Adrenal gland (tissue), 12 donors: ENCODE results near the gene MRPL36. TPM values are rescaled to one million over a fixed set of nuclear protein-coding genes. Genes with fewer than 3 reads are reported as not detected.

Source experiments
- DNase-seq, 7 donors: peaks; one replicate each; pipeline ENCODE4 v3.0.0-alpha.2; 2019 to 2020
- H3K27ac ChIP-seq, 5 donors: fragments of 200-600 bp; sonication (generic) in 4 of 5; 1 replicate in 3 of 5; 2 replicates in 2 of 5; pipeline versions ENCODE4 v1.5.1 to v1.8.0; 2016 to 2020; ENCODE audit warnings: mild to moderate bottlenecking in 1 of 5
- H3K27me3 ChIP-seq: fragments of 200-600 bp; 2 replicates; pipeline ENCODE4 v1.8.0; 2021
- H3K36me3 ChIP-seq, 2 donors: fragments of 200-600 bp; replicated peaks in 1 of 2; 1 replicate in 1 of 2; 2 replicates in 1 of 2; pipeline versions ENCODE4 v1.5.1 to v1.8.0; 2018 to 2022
- H3K4me1 ChIP-seq, 2 donors: fragments of 200-600 bp; replicated peaks in 1 of 2; 1 replicate in 1 of 2; 2 replicates in 1 of 2; pipeline versions ENCODE4 v1.5.1 to v1.8.0; 2018 to 2021
- H3K4me3 ChIP-seq, 4 donors: fragments of 200-600 bp; sonication (generic) in 3 of 4; one replicate each; pipeline ENCODE4 v1.5.1; 2016 to 2018
- H3K9me3 ChIP-seq, 3 donors: fragments of 200-600 bp; sonication (generic) in 1 of 3; replicated peaks in 1 of 3; 1 replicate in 2 of 3; 2 replicates in 1 of 3; pipeline versions ENCODE4 v1.5.1 to v1.8.0; 2016 to 2021
- CTCF ChIP-seq, 6 experiments: fragments of 450-650 bp in 4 of 6; fragments of 200-600 bp in 2 of 6; sonication (generic) in 1 of 6; IDR thresholded peaks; 1 replicate in 5 of 6; 2 replicates in 1 of 6; pipeline versions ENCODE4 v1.5.1 to v1.8.0; 2016 to 2021; ENCODE audit warnings: antibody characterized with exemption in 6 of 6, mild to moderate bottlenecking in 2 of 6, moderate library complexity in 1 of 6
- POLR2A ChIP-seq, 2 donors: fragments of 450-650 bp; IDR thresholded peaks; one replicate each; pipeline ENCODE4 v1.6.1; 2017; ENCODE audit warnings: antibody characterized with exemption in 2 of 2, mild to moderate bottlenecking in 2 of 2, moderate library complexity in 1 of 2
- WGBS, 4 donors: extraction: QIAGEN DNeasy Blood & Tissue Kit in 2 of 4; methylation state at CpG; one replicate each; pipeline versions ENCODE4 v1.1.5 to v1.1.7; 2013 to 2017; 5-methylcytosine and 5-hydroxymethylcytosine counted together
- intact Hi-C, 2 donors: fragments of 100-400 bp; cut with DNase I; formaldehyde crosslinking; loops; one replicate each; pipeline versions ENCODE4 v1.14.1 to v1.15.0; 2022 to 2023
- polyA plus RNA-seq, 3 donors: library from polyadenylated mRNA; stranded (reverse); fragments of 200-250 nt in 2 of 3; fragments of 350-450 nt in 1 of 3; fragmentation: Illumina TruSeq in 1 of 3; extraction: RNeasy Lipid Tissue Mini Kit (QIAGEN cat#74804) in 1 of 3; gene quantifications; one replicate each; pipeline ENCODE4 v1.2.3, GENCODE V29; 2013 to 2014
- total RNA-seq, 9 donors: library from RNA; depleted of rRNA in 4 of 9; stranded (reverse); fragments of >200 nt in 4 of 9; fragments of 120-200 nt in 1 of 9; fragmentation: NEBNext Ultra II Directional in 1 of 9; extraction: Animal tissue kit (Norgen Biotek cat#: 25700) in 1 of 9; gene quantifications; one replicate each; pipeline versions ENCODE4 v1.1.0 to v1.2.4, GENCODE V29; 2013 to 2023
- donor health status: healthy with polysubstance abuse.
- donor health status: Bipolar disorder and iron deficiency.
- donor health status: DM: yes; HTN: yes; CAD: no.
- donor health status: DM: no; HTN: no; CAD: no.
- donor health status: DM: no; HTN: no; CAD: no.
- donor health status: DM: yes; HTN: yes; CAD: no.

MRPL36 gene
- total and polyA plus RNA-seq, 12 donors: 23.3 to 97.4 (median 61.3) TPM

GRCh38 chr5:1770443-1770802 lies 29.2 kb downstream of the MRPL36 start:
- Histone ChIP-seq H3K36me3 (no peaks in the 10 kb centered on the region), H3K27me3 (no peaks in the 10 kb centered on the region), H3K27ac (no peak overlapping the region), H3K9me3 (no peaks in the 10 kb centered on the region), H3K4me3 (no peak overlapping the region), H3K4me1 (no peaks in the 10 kb centered on the region)
- no peak for DNase-seq
- TF ChIP-seq POLR2A (IDR thresholded peaks at IDR 0.05): no peak
- intact Hi-C loops: no loop called here
- 49 to 64% (median 62%) methylated on average over 6 of the region's 6 CpGs for WGBS, 4 donors

GRCh38 chr5:1769752-1770442 lies 29.7 kb downstream of the MRPL36 start:
- DNase-seq: no peak
- no peak for TF ChIP-seq CTCF (IDR thresholded peaks at IDR 0.05)
- no peaks in the 10 kb centered on the region for H3K4me1 ChIP-seq
- no peaks in the 10 kb centered on the region for H3K36me3 ChIP-seq
- H3K9me3 ChIP-seq: no peaks in the 10 kb centered on the region
- 80 to 87% (median 85%) methylated on average over 28 to 30 of the region's 30 CpGs for WGBS, 4 donors
- H3K27ac ChIP-seq: no peak overlapping the region
- H3K4me3 ChIP-seq: no peak overlapping the region
- H3K27me3 ChIP-seq: no peaks in the 10 kb centered on the region
- intact Hi-C loops: loop anchor here in 1 of 2 donors (10.0 kb wide), 1 partner anchor 265 kb away; no protein-coding TSS in a partner anchor

GRCh38 chr5:1769017-1769640 lies 30.5 kb downstream of the MRPL36 start:
- WGBS, 4 donors: 87 to 95% (median 94%) methylated on average over 20 to 54 of the region's 54 CpGs
- no peak for DNase-seq

GRCh38 chr5:1768283-1769000 lies 31.2 kb downstream of the MRPL36 start:
- no peaks in the 10 kb centered on the region for H3K9me3 ChIP-seq
- no peak overlapping the region for H3K27ac ChIP-seq
- no peaks in the 10 kb centered on the region for H3K27me3 ChIP-seq
- 82 to 85% (median 84%) methylated on average over 13 to 35 of the region's 35 CpGs for WGBS, 4 donors
- H3K4me3 ChIP-seq: no peak overlapping the region
- intact Hi-C loops: loop anchor here in 1 of 2 donors (10.0 kb wide), 1 partner anchor 266 kb away; no protein-coding TSS in a partner anchor
- DNase-seq: no peak
- no peaks in the 10 kb centered on the region for H3K4me1 ChIP-seq
- no peaks in the 10 kb centered on the region for H3K36me3 ChIP-seq
- TF ChIP-seq CTCF (IDR thresholded peaks at IDR 0.05) (no peak), POLR2A (IDR thresholded peaks at IDR 0.05) (no peak)

More at GRCh38 chr5:1769017-1769640, 30.5 kb downstream of the MRPL36 start:
- intact Hi-C loops: loop anchor here in 1 of 2 donors (10.0 kb wide), 1 partner anchor 266 kb away; no protein-coding TSS in a partner anchor
- Histone ChIP-seq H3K9me3 (no peaks in the 10 kb centered on the region), H3K27ac (no peak overlapping the region), H3K36me3 (no peaks in the 10 kb centered on the region), H3K4me1 (no peaks in the 10 kb centered on the region), H3K27me3 (no peaks in the 10 kb centered on the region), H3K4me3 (no peak overlapping the region)
- TF ChIP-seq POLR2A (IDR thresholded peaks at IDR 0.05) (no peak), CTCF (IDR thresholded peaks at IDR 0.05) (no peak)
